ENCODE data around the gene RAMP3. TPM values are rescaled to one million over a fixed set of nuclear protein-coding genes. Genes with fewer than 3 reads are reported as not detected.
A peak's percentile ranks its signal among the peaks of the same experiment; 100 is the strongest.
"Not testable (repeated sequence)": the region's sequence is repeated elsewhere in the genome, so short reads cannot be mapped to it uniquely, and the experiment has no call there.

Gene RAMP3, protein sequence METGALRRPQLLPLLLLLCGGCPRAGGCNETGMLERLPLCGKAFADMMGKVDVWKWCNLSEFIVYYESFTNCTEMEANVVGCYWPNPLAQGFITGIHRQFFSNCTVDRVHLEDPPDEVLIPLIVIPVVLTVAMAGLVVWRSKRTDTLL
- total RNA-seq (2014; rRNA removed; shearing (Covaris generic)): not detected in 2 replicates

DNA sequence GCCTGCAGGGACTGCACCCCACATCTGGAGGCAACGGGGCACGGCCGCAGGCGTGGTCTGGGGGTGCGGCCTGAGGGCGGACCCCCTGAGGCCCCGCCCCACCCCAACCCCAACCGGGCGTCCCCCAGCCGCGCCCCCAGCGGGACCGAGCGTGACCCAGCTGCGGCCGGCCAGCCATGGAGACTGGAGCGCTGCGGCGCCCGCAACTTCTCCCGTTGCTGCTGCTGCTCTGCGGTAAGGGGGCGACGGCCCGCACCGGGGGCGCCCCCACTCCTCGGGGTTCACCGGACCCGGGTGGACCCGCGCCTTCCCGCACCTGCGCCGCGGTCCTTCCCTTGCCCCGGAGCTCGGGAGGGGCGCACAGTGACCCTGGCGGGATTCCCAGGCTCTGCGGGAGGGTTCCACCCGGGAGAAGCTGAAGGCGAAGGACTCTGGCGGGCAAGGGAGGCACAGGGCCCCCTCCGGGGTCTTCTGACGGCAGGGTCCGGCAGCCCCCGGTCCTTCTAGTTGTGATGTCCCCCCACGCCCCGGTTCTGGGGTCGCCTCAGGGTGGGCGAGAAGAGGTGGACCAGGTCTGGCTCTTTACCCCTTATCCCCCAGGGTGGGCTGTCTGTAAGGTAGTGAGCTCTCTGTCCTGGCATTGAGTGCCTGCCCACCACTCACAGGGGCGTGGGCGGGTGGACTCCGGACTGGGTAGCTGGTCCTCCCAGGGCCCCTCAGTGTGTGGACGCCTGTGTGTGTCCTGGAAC, at the start of gene RAMP3:
TSS of gene RAMP3 (plus strand) at position 139 of the 749 bp plus-strand sequence. CDS start at position 177, 38 bp downstream.
- in situ Hi-C loops (cut with HindIII; ENCODE audit: low sequenced_read_pairs): no loop called here
- DNase-seq (ENCODE audit: low spot score): no peak

DNA sequence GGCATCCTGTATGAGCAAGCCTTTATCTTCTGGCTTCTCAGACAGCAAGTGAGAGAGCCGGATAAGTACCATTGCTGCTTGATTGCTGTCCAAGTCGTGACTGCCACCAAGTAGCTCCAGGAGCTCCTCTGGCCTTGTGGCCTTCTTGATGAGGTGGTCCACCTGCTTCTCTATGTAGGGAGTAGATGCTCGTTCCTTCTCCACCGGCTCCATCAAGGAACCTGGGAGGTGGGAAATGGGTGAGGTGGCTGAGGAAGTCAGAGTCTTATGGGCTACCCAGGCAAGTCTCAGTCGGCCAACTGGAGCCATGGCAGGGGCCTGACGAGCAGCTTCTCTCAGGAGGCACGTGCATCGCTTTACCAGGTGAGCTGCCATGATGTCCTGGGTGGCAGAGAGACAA, 48.7 kb upstream of the RAMP3 start:
- DNase-seq (ENCODE audit: low spot score): no peak
- in situ Hi-C loops (cut with HindIII; ENCODE audit: low sequenced_read_pairs): no loop called here

DNA sequence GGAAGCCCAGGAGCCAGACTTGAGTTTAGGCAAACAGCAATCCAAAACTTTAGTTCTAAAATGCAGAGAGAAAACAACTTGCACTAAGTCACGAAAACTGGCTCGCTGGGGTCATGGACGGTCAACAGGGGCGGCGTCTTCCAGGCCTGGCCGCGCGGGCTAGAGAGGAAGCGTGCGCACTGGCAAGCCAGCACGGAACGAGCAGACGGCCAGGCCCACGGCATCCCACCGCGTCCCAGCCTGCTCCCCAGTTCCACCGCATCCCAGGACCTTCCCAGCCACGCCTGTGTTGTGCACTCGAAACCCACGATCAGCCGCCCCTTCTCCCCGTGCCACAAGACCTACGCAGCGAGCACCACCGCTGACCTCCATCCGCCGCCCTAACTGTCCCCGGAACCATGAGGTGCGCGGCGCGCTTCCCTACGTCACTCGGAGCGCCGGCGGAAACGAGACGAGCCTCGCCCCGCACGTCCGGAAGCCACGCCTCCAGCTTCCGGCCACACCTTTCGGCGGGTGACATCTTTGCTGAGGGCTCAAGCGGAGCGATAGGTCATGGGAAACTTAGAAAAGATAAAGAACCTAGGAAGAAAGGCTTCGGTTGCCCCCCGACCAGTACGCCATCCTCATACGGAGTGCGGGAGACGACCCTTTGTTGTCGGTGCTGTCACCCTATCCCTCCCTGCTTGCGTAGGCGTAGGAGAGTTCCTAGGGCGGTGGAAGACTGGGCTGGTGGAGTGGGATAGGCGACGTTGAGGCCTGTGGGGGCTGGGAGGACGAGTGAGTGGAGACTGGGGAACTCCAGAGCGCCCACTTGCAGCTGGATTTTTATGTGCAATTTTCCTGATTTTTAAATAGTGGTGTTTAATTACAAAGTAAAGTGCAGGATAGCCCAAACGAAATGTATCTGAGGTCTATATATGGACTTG, 46.0 kb upstream of the RAMP3 start, which contains the start of gene TBRG4:
TSS of gene TBRG4 (minus strand) at position 400 of the 926 bp plus-strand sequence. CDS start 2,460 bp downstream, outside the sequence.
- in situ Hi-C loops (cut with HindIII; ENCODE audit: low sequenced_read_pairs): no loop called here
- DNase-seq (ENCODE audit: low spot score): peak; percentile 93

DNA sequence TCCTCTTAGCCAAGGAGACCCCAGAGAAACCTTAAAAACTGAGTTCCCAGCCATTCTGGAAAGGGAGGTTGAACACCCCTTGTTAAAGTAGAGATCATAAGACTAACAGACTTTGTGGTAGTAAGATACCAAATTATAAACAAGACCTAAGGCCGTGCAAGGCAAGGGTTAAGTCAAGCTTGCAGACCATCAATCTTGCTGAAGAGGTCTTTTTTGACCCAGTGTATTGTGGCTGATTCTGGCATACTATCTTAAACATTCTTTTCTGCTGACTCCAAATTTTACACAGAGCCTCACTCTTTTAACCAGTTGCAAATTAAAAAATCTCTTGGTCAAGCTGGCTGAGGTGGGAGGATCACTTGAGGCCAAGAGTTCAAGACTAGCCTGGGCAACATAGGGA, 44.9 kb upstream of the RAMP3 start:
- no peak for DNase-seq (ENCODE audit: low spot score)
- in situ Hi-C loops (cut with HindIII; ENCODE audit: low sequenced_read_pairs): no loop called here

DNA sequence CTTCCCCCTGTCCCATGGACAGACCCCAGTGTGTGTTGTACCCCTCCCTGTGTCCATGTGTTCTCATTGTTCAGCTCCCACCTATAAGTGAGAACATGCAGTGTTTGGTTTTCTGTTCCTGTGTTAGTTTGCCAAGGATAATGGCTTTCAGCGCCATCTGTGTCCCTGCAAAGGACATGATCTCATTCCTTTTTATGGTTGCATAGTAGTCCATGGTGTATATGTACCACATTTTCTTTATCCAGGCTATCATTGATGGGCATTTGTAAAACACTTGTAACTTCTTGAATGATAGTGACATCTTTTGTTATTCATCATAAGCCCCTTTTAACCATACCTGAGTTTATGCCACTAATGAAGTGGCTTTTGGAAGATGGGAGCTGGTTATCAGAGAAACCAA, 43.3 kb upstream of the RAMP3 start:
- in situ Hi-C loops (cut with HindIII; ENCODE audit: low sequenced_read_pairs): not testable (repeated sequence)

DNA sequence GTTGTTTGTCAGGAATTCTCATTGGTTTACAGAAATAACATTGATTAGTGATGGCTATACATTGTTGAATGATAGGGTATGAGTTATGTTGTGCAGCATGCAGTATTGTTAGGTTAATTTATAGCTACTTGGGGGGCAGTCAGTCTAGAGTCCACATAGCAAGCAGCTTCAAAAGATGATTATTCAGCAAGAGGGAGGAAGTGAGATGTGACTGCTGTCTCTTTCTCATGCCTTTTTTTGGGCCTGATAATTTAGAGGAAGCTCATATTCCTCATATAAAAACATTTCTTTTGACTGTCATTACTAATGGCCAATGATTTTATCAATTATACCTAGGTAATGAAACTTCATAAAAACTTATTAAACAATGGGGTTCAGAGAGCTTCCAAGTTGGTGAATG, 42.7 kb upstream of the RAMP3 start:
- no peak for DNase-seq (ENCODE audit: low spot score)

More for the DNA sequence above, 43.3 kb upstream of the RAMP3 start:
- not testable (repeated sequence) for DNase-seq (ENCODE audit: low spot score)

DNA sequence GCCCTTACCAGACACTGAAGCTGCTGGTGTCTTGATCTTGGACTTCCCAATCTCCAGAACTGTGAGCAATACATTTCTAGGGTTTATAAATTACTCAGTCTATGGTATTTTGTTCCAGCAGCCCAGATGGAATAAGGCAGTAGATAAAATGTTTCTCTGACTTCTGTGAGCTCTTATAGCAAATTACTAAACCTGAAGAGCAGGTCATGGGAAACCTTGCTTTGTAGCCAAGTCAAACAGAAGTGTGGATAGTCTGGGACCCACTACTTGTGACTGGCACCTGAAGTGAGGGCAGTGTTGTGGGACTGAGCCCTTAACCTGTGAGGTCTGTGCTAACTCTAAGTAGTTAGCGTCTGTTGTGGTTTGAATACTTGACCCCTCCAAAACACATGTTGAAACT, 41.5 kb upstream of the RAMP3 start:
- no peak for DNase-seq (ENCODE audit: low spot score)

More for the DNA sequence above, 42.7 kb upstream of the RAMP3 start:
- in situ Hi-C loops (cut with HindIII; ENCODE audit: low sequenced_read_pairs): no loop called here

DNA sequence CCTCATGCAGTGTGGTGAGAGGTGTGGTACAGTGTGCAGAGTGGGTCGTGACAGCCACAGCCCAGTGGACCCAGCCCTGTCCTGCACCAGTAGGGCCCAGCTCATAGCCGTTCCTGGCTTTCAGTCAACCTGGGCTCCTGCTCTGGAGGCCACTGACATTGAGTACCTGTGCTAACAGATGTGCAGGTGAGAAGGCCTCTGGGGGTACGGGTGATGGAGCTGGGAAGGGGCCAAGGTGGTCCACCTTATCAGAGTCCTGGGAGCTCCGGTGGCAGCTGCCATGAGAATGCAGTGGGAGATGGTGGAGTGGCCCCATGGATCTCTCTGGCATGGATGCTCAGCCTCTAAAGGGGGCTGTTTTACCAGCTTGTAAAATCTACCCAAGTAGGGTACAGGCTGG, 40.0 kb upstream of the RAMP3 start:
- in situ Hi-C loops (cut with HindIII; ENCODE audit: low sequenced_read_pairs): no loop called here
- no peak for DNase-seq (ENCODE audit: low spot score)

More for the DNA sequence above, 41.5 kb upstream of the RAMP3 start:
- in situ Hi-C loops (cut with HindIII; ENCODE audit: low sequenced_read_pairs): no loop called here

DNA sequence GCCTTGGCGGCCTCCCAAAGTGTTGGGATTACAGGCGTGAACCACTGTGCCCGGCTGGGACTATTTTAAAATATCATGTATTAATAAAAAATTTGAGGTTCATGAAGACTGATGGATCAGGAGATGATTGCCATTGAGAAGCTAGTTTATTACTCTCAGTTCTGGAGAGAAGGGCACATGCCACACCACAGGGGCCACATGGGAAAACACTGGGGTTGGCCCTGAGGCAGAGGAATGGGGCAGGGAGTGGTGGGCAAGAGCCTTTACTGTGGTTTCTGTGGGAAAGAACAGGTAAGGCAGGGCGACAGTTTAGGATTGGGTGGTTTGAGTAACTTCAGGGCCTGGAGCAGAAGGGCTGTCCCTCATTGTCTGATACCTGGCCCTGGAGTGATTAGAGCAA, 39.3 kb upstream of the RAMP3 start:
- no peak for DNase-seq (ENCODE audit: low spot score)
- in situ Hi-C loops (cut with HindIII; ENCODE audit: low sequenced_read_pairs): no loop called here

DNA sequence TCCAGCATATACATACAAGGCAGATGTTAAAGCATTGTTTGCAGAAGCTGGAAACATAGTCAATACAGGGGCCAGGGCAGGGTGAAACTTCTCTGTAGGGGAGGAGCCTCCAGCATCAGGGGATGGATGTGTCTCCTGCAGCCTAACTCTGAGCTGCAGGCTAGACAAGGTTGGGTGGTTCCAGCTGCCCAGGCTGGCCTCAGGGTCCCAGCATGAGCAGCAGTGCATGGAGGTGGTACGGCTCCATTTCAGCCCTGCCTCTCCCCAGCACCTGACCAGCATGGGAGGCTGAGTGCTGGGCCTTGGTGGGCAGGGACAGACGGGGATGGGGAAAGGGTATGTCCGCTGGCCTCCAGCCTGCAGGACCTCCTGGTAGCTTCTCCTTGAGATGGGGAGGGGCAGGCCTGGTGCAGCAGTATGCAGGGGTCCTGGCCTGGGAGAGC, 38.7 kb upstream of the RAMP3 start:
- DNase-seq (ENCODE audit: low spot score): no peak
- in situ Hi-C loops (cut with HindIII; ENCODE audit: low sequenced_read_pairs): no loop called here

DNA sequence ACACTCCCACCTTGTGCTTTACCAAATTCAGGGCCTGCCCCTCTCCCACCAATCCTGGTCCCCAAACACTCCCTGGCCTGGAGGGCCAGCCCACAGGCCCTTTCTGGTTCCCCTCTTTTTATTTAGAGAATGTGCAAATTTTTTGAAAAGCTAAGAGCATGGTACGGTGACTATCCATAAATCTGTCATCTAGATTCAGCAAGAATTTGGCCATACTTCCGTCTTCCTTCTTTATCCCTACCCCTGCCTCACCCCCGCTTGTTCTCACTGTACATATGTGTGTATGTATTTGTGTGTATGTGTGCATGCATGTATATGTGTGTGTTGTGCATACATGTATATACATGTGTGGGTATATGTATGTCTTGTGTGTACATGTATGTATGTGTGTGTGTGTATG, 38.0 kb upstream of the RAMP3 start:
- DNase-seq (ENCODE audit: low spot score): no peak
- in situ Hi-C loops (cut with HindIII; ENCODE audit: low sequenced_read_pairs): no loop called here

DNA sequence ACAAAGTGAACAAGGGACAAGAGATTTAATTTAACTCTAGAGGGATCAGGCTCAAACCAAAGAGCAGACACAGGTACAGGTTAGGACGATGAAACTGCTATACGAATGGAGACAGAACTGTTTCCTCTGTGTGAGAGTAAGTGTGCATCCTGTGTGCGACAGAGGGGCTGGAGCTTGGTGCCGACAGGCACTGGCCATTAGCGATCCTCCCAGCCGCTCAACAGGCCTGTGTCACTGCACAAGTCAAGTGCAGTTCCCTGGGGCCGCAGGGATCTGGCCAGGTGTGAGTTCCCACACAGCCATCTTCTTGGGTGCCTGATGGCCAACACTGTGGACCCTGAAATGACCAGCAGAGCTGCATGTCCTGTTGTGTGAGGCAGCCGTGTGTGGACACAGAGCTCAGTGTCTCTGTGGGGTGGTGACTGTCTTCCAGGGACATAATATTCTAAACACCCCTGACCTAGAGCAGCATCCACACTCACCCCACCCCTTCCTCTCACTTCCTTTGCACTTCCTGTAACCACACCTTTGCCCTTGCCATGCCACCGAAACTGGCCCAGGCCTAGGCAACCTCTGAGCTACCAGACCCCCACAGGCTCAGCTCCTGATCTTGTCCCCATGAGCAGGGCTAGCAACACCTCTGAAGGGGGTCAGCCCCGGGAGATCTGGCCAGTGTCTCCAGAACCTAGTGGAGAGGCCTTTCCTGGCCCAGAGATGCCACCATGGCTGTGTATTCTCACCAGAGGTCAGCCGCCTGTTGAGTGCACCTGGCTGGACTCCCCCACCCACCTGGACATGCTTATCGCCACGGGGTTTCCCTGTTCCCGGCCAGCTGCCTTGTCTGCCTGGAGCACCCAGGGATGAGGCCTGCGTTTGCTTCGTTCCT, 34.4 kb upstream of the RAMP3 start:
- in situ Hi-C loops (cut with HindIII; ENCODE audit: low sequenced_read_pairs): no loop called here

DNA sequence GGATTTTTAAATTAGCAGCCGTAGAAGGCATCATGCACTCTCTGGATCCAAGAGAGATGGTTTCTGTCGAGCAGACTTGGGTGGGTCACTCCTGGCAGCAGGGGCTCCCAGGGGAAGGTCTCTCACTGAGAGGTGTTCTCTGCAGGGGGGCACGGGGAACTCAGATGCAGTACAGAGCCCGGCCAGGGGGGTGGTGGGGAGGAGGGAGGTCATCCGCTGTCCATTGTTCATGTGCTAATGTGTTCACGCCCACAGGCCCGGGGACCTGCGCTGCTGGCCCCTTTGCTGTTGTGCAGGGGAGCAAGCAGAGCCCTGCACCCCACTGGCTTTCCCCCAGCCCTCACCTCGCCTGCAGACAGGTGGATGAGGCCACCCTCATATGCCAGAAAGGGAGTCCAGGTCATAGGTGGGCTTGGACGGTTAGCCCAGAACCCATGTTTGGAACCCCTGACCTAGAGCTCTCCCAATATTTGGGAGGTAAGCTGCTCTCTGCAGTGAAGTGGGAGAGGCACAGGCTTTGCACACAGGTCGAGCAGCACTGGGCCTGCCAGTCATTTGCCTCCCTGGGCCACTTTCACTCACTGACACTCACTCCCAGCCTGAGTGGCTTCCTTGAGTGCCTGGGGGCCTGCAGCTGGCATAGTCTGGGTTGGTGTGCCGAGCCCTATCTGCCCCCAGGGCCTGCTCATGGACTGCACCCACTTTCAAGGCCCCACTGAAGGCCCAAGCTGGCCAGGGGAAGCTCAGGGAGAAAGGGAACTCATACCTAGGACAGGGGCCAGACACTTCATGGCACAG, 33.5 kb upstream of the RAMP3 start:
- DNase-seq (ENCODE audit: low spot score): no peak

More for the DNA sequence above, 34.4 kb upstream of the RAMP3 start:
- no peak for DNase-seq (ENCODE audit: low spot score)

DNA sequence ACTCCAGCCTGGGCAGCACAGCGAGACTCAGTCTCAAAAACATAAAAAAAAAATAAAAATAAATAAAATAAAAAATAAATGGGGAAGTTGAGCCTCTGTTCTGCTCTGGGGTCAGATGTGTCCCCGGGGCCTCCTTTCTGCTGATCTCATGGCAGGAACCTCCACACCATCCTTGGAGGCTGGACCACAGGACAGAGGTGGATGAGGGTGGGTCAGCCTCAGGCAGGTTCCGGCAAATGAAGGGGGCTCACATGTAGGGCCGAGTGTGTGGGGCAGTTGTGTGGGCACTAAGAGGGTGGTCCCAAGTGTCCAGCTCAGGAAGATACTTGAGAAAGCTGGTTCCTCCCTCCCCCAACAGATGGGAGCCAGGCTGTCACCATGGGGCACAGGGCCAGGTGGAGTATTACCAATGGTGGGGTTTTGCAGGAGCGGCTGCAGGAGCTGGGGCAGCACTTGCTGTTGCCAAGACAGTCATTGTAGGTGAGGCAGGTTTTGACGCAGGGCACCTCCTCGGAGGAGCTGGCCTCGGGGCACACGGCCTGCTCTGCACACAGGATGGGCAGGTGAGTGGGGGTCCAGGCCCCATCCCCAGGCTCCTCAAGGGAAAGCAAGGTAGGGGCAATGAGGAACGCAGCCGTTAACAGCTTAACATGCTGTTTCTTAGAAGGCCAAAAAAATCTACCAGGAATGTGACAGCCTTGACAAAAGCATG, 32.2 kb upstream of the RAMP3 start:
- peak; percentile 28 for DNase-seq (ENCODE audit: low spot score)
- in situ Hi-C loops (cut with HindIII; ENCODE audit: low sequenced_read_pairs): no loop called here

More for the DNA sequence above, 33.5 kb upstream of the RAMP3 start:
- in situ Hi-C loops (cut with HindIII; ENCODE audit: low sequenced_read_pairs): no loop called here

DNA sequence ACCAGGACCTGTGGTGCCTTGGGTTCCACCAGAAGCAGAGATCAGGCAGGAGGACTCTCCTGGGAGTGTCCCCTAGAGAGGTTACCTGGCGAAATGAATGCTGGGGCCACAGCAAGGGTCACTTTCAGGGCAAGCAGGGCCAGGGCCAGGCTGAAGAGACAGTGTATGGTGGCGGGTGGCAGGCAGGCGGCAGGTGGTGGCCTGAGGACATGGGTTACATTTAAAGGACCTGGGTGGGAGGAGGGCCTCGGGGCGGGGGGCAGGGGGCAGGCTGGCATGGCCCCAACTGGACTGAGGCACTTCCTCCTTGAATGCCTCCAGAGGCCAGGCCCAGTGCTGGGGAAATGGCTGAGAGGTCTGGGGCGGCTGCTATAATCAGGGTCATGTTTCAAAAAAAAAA, 31.4 kb upstream of the RAMP3 start:
- in situ Hi-C loops (cut with HindIII; ENCODE audit: low sequenced_read_pairs): no loop called here
- no peak for DNase-seq (ENCODE audit: low spot score)

DNA sequence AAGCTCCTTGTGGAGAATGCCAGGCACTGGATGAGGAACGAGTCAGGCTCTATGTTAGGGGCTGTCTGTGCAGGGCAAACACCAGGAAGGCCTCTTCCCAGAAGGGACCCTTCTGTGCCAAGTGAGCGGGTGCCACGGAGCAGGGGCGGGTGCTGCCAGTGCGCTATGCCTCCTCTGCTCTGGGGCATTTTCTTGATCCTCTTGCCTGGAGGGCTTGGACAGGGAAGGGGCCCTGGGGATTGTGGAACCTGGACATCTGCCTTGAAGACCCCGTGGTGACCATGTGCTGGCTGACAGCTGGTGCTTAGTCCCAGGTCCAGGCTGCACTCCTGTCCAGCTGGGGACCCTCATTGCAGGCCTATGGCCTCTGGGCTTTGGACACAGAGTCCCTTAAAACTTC, 30.7 kb upstream of the RAMP3 start:
- in situ Hi-C loops (cut with HindIII; ENCODE audit: low sequenced_read_pairs): no loop called here
- DNase-seq (ENCODE audit: low spot score): no peak

DNA sequence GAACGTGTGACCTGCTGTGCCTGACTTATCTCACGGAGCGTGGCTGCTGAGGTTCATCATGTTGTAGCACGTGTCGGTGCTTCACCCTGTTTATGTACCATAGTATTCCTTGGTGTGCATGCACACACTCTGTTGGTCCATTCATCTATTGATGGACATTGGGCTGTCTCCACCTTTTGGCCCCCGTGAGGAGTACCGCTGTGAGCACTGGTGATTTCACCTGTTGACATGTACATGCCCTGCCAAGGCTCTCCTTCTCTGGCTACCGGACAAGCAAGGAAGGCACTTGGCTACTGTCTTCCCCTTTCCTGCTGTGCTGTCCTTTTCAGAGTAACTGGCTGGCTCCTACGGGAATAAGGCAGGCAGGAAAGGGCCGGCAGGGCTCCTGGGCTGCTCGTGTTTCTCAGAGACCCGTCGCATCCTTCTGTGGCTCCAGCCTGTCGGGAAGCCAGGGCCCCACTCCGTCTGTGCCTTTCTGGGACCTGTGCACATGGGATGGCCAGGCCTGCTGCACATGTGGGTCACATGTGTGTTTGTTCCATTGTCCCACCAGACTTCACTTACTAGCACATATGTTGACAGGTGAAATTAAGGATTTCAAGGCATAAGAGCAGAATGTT, 28.3 kb upstream of the RAMP3 start:
- DNase-seq (ENCODE audit: low spot score): peak; percentile 64
- in situ Hi-C loops (cut with HindIII; ENCODE audit: low sequenced_read_pairs): no loop called here
